ENCODE measurements around the gene MAPKAP1.

DNA sequence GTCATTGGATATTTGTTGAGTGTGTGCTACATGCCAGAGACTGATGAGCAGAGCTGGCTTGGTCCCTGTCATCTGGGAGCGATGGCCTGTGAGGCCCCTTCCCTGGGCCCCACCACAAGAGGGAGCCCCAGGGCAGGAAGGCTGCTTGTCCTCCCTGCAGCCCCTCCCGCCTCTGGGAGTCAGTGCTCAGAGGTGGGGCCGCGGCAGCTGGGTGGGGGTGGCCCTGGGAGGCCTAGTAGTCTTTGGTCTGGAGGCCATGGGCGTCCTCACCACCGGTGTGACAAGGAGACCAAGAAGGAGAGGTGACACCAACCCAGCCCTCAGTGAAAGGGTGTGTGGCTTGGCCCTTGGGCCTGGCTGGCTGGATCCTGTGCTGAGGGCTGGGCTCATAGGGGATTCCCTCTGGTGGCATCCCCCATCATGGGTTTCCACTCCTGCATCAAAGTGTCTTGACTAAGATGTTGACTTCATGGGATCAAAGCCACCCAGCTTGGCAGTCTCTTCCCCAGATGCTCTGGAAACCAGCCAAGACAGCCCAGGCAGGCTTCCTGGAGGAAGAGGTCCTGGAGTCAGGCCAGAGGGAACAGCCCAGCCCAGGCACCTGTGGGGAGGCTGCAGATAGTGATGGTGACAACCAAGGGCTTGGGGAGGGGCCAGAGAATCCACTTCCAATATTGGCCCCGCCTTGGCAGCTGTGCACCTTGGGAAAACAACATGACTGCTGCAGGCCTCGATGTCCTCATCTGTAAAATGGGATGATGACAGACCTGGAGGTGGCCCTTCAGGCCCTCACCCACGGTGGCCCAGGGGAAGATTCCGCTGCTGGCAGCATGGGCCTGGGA lies 278.7 kb downstream of the MAPKAP1 start:
- TF ChIP-seq, protein P1, sequence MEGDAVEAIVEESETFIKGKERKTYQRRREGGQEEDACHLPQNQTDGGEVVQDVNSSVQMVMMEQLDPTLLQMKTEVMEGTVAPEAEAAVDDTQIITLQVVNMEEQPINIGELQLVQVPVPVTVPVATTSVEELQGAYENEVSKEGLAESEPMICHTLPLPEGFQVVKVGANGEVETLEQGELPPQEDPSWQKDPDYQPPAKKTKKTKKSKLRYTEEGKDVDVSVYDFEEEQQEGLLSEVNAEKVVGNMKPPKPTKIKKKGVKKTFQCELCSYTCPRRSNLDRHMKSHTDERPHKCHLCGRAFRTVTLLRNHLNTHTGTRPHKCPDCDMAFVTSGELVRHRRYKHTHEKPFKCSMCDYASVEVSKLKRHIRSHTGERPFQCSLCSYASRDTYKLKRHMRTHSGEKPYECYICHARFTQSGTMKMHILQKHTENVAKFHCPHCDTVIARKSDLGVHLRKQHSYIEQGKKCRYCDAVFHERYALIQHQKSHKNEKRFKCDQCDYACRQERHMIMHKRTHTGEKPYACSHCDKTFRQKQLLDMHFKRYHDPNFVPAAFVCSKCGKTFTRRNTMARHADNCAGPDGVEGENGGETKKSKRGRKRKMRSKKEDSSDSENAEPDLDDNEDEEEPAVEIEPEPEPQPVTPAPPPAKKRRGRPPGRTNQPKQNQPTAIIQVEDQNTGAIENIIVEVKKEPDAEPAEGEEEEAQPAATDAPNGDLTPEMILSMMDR (IDR thresholded peaks at IDR 0.05; ENCODE audit: low read length), result peak; percentile 94
- no peak for TF ChIP-seq EZH2 (IDR thresholded peaks at IDR 0.05; ENCODE audit: borderline replicate concordance, low read length)
